ENCODE measurements around the gene CDYL2.

The CDYL2 gene

DNA sequence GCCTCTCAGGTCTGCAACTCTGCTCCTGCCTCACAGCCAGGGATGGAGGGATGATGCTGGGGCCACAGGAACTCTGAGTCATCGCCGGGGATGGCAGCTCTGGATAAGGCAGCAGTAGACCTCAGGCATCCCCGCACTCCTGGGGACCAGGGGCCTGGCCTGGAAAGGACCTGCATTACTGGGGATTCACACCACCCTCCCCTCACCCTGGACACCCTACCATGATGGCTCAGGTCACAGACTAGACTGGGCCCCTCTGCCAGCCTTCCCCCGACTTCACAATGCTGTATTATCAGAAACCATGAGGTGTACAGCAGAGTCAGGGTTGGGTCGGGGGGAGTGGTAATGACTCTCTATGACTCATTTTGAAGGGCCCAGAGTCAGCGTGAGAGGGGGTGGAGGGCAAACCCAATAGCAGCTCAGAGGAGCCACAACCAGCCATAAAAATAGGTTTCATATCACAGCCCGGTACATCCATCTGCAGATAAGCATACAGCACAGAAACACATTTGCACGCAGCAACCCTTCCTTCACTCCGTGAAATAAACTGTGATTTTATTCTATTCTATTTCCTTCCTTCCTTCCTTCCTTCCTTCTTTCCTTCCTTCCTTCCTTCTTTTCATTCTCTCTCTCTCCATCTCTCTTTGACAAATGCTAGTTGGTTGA lies 234.8 kb downstream of the CDYL2 start:
- H3K4me3 ChIP-seq (ENCODE audit: low read length), result no peak overlapping the region
- TF ChIP-seq, protein P1, sequence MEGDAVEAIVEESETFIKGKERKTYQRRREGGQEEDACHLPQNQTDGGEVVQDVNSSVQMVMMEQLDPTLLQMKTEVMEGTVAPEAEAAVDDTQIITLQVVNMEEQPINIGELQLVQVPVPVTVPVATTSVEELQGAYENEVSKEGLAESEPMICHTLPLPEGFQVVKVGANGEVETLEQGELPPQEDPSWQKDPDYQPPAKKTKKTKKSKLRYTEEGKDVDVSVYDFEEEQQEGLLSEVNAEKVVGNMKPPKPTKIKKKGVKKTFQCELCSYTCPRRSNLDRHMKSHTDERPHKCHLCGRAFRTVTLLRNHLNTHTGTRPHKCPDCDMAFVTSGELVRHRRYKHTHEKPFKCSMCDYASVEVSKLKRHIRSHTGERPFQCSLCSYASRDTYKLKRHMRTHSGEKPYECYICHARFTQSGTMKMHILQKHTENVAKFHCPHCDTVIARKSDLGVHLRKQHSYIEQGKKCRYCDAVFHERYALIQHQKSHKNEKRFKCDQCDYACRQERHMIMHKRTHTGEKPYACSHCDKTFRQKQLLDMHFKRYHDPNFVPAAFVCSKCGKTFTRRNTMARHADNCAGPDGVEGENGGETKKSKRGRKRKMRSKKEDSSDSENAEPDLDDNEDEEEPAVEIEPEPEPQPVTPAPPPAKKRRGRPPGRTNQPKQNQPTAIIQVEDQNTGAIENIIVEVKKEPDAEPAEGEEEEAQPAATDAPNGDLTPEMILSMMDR (conservative IDR thresholded peaks at IDR 0.05; ENCODE audit: low read length), result no peak
- DNase-seq (ENCODE audit: low read depth), result peak; percentile 5

DNA sequence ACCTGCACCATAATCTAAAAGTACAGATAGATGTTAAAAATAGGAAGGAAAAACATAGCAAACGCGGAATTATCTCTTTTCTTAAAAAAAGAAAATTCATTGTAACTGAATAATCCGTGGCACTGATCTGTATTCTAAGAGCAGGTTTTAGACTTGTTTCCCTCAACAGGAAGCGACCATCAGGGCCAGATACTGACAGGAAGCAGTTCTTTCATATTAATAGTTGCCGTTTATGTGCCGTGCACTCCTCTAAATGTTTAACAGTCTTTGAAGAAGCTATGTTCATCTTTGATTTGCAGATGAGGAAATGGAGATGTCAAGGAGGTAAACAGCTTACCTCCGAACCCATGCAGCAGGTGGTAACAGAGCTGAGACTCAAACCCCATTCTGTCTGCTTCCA lies 240.0 kb downstream of the CDYL2 start:
- no peak overlapping the region for H3K4me3 ChIP-seq (ENCODE audit: low read length)
- no peak for DNase-seq (ENCODE audit: low read depth)
- TF ChIP-seq, protein P1 (conservative IDR thresholded peaks at IDR 0.05; ENCODE audit: low read length), result no peak

DNA sequence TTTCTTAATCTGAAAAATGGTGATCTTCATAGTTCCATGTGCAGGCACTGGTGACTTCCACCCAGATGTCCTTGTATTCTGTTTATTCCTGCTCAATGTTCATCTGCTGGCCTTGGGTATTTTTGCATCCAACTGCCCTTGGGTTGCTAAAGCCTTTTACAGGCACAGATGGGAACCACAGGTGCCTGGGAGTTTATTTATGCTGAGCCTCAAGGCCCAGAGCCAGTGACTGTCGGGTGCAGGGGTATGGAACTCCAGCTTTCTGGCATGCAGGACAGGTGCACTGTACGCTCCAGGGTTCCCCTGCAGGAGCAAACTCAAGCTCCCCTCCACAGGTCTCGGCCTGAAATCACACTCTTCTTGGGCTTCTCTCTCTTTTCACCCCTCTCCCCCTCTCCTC lies 241.3 kb downstream of the CDYL2 start:
- no peak overlapping the region for H3K4me3 ChIP-seq (ENCODE audit: low read length)
- TF ChIP-seq, protein P1 (conservative IDR thresholded peaks at IDR 0.05; ENCODE audit: low read length), result no peak
- DNase-seq (ENCODE audit: low read depth), result no peak

DNA sequence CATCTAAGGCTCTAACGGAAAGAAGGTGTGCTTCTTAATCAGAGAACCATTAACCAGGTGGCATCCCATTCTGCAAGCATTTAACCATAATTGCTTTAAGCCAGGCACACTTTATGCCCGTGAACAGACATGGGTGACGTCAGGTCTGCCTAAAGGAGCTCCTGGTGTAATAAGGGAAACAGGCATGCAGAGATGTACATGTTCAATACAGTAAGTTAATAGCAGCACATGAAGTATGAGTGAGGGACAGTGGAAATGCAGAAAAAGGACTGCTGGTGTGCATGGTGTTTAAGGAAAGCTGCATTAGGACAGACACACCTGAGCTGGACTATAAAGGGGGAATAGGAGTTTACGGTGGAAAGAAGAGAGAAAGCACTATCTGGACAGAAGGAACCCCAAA lies 245.0 kb downstream of the CDYL2 start:
- no peak for DNase-seq (ENCODE audit: low read depth)
- TF ChIP-seq, protein P1 (conservative IDR thresholded peaks at IDR 0.05; ENCODE audit: low read length), result no peak
- no peak overlapping the region for H3K4me3 ChIP-seq (ENCODE audit: low read length)

DNA sequence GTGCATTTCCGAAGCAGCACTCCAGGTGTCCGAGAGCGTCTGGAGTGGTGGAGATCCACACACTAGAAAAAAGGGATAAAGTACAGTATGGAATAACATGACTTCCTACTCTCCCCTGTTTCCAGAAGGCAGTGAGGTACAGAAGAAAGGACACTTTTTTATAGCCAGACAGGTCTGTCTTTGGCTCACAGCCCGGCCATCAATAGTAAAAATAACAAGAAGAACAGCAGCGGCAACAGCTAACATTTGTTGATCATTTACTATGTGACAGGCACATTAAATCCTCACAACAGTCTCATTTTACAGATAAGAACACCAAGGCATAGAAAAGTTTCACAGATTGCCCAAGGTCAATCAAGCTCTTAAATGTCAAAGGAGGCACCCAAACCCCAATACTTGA lies 247.4 kb downstream of the CDYL2 start:
- H3K4me3 ChIP-seq (ENCODE audit: low read length), result no peak overlapping the region
- no peak for DNase-seq (ENCODE audit: low read depth)

DNA sequence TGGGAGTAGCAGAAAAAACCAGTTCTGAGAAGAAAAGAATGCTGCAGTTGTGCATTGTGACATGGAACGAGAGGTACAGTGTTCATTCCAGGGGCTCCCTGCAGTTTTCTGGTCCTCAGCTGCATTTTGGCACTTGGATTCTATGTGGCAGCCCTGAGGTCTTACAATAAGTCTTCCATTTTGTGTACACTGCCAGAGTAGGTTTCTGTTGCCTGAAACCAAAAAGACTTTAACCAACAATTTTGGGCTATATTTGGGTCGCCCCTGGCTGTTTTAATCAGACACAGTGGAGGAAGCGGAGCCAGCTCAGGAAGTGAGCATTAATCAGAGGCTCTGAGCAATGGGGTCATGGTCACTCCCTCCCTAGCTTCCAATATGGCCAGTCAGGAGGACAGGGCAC lies 247.9 kb downstream of the CDYL2 start:
- no peak for DNase-seq (ENCODE audit: low read depth)
- H3K4me3 ChIP-seq (ENCODE audit: low read length), result no peak overlapping the region
- TF ChIP-seq, protein P1 (conservative IDR thresholded peaks at IDR 0.05; ENCODE audit: low read length), result no peak

More for the DNA sequence above, 247.4 kb downstream of the CDYL2 start:
- TF ChIP-seq, protein P1 (conservative IDR thresholded peaks at IDR 0.05; ENCODE audit: low read length), result no peak

DNA sequence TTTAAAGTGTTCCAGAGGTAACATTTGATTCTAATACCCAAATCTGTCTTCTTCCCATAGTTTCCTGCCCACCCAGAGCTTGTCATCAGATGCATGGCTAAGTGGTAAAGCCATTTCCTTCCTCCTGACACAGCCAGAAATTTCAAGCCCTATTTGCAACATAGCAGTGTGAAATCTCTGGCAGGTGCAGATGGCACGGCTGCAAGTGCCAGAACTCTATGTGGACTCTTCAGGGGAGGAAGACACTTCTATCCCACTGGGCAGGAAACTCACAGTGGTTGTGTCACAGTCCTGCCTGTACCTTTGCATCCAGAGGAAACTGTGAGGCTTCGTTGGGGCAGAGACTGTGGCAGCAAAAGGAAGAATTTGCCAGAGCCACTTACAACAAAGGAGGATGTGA lies 250.4 kb downstream of the CDYL2 start:
- H3K4me3 ChIP-seq (ENCODE audit: low read length), result no peak overlapping the region
- TF ChIP-seq, protein P1 (conservative IDR thresholded peaks at IDR 0.05; ENCODE audit: low read length), result no peak
- no peak for DNase-seq (ENCODE audit: low read depth)
